ENCODE data around the gene RASSF10.
"Not testable (repeated sequence)": the region's sequence is repeated elsewhere in the genome, so short reads cannot be mapped to it uniquely, and the experiment has no call there.

Gene RASSF10

GRCh38 chr11:13029872-13030271 is 20.8 kb downstream of the RASSF10 start:
- DNase-seq: no peak

- DNase-seq: no peak
Measured at GRCh38 chr11:13030857-13031256, 21.7 kb downstream of the RASSF10 start.

DNA sequence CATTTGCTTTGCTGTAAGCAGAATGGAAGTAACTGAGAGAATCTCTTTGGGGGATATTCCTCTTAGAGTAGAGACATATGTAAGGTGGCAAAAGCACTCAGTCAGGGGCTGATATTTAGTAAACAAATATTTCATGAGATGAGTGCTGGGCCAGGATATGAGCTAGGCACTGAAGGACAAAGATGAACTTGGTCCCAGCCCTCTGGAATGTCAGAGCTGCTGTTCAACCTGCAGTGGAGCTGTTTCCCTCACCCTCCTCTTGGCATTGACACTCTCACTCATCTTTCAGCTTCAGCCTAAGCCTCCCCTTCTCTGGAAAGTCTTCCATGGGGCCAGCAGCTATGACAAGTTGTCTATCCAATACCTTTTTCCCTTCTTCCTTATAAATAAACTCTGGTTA is 22.2 kb downstream of the RASSF10 start:
- DNase-seq: no peak

DNA sequence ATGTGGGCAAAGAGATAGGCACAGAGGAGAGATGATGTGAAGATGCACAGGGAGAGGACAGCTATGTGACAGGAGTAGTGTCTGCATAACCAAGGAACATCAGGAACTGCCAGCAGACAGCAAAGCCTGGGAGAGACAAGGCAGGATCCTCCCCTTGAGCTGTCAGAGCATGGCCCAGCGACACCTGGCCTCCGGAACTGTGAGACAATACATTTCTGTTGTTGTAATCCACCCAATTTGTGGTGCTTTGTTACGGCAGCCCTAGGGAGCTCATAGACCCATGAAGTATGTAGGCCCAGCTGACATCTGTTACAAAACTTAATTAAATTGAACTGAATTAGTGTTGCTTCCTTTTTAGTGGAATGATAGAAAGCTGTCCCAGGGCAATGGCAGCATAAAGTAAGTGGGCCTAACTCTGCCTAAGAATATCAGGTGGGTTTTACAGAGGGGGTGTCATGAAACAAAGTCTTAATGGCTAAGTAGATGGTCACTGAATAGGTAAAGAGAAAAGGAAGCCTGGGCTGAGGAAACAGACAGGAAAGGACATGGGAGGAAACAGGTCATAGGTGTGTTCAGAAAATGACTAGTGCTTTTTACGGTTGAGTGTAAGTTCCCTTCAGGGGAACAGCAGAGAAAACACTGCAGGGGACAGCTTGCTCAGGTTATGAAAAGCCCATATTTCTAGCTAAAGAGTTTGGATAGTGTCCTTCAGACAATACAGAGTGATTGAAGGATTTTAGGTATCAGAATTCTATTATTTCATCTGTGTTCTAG is 24.8 kb downstream of the RASSF10 start:
- no peak for DNase-seq

- no peak for DNase-seq
Measured at GRCh38 chr11:13035711-13036110, 26.6 kb downstream of the RASSF10 start.

- no peak for DNase-seq
Measured at GRCh38 chr11:13036235-13036634, 27.1 kb downstream of the RASSF10 start.

DNA sequence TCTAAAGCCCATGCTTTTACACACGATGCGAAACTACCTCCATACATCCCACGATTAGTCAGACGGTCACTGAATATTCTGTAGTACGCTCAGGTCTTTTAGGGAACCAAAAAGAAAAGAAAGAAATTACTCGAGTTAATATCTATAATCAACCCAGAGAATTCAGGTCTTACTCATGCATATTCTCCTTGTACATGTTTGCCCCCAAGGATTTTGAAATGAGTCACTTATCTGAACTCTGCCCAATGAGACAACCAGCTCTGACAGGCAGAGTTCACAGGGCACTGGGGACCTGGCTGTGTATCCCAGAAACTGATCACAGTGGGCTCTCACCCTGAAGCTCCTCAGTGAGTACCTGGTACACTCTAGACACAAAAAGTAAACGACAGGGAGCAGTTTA is 29.2 kb downstream of the RASSF10 start:
- no peak for DNase-seq

GRCh38 chr11:13039126-13039525 is 30.0 kb downstream of the RASSF10 start:
- no peak for DNase-seq

DNA sequence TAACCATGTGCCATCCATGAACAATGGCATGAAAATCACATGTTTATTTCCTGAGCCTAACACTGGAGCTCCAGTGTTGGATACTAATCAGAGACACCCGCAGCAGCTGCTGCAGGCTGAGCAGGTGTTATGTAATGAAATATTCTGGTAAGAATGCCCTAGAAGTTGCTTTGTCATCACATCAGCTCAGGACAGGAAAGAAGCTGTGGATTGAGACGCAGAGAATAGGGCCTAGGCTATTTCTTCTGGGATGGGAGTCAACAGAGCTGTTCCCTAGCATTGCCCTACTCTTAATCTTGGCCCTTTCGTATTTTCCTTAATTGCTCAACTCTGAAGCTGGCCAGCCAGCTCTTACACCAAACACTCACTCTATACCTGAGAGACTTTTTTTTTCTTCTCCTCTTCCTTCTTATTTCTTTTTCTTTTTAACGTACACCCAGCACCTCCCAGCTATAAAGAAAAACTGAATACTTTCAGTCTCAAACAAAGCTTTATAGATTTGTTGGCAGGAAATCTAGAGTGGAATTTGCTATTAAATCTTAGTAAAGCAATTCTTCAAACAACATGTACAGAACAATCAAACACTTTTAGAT is 31.9 kb downstream of the RASSF10 start:
- no peak for DNase-seq

GRCh38 chr11:13042873-13043342 is 33.8 kb downstream of the RASSF10 start:
- no peak for DNase-seq

DNA sequence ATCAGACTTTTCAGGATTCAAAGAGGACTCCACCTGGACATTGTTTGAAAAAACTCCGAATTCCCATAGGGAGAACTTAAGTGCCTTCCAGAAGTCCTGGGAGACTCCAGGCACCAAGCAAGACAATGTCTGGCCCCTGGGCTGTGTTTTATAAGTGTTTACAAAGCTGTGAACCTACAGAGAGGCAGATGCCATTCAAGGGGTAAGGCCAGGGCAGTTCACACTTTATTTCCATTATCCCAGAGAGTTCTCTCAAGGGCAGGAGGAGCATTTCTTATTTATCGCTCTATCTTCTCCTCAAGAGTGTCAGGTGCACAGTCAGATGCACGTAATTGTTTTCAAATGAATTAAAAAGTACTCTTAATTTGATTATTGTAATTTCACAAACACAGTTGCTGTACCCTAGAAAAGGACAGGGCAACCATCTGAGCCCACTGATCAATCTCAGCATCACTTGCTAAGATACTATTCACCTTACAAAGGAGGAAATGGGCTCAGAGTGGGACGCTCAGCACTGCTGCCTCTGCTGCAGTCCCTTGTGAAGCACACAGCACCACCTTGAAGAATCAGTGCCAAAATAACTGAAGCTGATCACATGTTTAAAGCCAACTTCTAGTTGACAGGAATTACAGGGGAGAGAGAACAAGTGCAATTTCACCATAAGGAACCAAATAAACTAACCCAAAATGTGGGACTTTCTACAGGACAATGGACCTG is 35.0 kb downstream of the RASSF10 start:
- DNase-seq: no peak

GRCh38 chr11:13045089-13045488 is 36.0 kb downstream of the RASSF10 start:
- DNase-seq: not testable (repeated sequence)

DNA sequence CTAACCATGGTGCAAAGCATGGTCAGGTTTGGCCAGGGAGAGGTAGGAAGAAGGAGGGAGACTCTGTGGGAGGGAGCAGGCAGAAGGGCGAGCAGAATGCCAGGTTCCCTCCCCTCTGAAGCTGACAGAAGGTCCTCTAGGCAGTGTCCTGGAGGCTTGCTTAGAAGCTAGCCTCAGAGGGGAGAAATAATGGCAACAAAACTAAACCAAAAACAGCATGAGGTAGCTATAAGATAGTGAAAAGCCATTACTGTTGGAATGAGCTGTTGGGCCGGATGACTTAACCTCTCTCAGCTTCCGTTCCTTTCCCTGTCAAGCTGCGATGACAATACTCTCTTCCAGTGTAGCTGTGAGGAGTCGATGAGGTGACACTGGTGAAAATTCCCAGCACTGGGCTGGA is 36.6 kb downstream of the RASSF10 start:
- DNase-seq: no peak

DNA sequence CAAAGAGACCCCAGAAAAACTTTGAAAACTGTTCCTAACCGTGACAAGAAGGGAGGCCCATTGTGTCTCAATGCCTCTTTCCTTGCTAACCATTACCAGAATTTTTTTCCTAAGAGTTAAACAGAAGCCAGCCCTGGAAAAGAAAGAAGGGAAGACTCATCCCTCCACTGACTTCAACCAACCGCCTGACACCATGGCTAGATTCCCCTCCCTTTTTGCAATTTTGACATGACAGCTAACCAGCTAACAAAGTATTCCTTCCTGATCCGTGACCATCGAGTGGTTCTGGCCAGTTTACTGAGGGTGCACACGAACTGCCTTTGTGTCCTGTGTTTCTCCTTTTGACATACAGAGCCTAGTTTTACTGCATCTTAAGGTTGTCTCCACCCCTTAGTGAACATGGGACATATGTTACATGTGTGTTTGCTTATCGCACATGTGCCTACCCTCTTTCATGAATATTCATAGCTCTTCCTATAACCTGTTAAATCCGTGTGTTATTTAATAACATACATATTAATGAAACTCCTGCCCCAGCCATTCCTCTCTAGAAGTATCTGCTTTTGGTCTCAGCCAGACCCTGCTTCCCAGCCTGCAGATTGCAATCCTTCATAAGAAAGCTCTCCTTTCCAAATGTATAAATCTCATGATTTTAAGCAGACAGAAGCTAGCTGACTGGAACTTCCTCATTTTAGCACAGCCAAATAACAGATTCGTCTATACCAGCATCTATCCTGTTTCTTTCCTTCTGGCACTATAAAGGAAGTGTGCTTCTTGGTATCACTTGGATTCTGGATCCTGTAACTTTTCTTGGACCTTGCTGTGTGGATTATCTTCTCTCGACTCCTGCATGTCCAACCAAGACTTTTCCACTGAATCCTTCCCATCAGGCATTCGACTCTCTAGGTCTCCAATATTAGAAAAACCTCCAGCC is 37.8 kb downstream of the RASSF10 start:
- DNase-seq: no peak

GRCh38 chr11:13047884-13048283 is 38.8 kb downstream of the RASSF10 start:
- no peak for DNase-seq

- no peak for DNase-seq
Measured at GRCh38 chr11:13051257-13051656, 42.1 kb downstream of the RASSF10 start.

- no peak for DNase-seq
Measured at GRCh38 chr11:13052130-13052571, 43.0 kb downstream of the RASSF10 start.

DNA sequence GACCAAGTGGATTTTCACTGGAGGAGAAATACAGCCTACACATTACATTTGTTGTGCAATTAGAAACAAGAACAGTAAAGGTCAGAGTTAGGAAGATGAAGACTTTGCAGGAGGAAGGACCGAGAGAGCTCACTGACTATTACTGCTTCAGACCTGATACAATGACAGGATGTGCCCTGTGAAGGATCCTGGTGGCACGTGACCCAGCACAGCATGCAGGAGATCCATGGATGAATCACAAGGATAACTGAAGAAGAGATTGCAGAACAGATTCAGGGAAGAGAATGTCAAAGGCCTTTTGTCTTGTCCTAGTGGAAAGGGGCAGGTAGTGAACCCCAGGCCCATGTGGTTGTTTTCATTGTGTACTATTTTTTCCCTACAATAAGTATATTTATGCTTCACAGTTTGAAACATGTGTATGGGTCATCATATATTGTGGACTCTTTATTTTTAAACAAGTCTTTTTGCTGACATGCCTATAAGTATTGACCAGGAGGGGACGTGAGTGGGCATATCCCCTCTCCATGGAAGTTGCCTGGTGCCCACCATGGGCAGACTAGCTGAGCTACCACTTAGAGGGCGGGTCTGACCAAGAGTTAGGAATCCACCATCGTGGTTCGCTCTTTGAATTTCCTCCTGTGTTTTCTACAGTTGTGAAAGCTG is 44.3 kb downstream of the RASSF10 start:
- no peak for DNase-seq

DNA sequence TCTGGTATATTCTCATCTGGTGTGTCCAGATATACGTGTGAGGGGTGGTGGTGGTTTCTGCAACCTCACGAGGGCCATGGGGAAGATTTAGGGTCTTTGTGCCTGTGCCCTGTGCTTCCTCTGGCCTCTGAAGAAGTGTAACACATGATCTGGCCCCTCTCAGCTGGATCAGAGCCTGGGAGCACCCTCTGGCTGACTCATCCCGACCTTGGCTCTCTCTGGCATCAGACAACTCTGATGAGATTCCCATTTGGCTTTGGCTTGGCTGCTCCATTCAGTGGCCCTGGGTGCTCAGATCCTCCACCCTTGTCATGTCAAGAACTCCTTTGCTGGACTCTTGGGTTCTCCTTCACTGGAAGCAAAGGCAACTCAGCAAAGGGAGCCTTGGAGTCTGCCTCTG is 45.2 kb downstream of the RASSF10 start:
- no peak for DNase-seq

DNA sequence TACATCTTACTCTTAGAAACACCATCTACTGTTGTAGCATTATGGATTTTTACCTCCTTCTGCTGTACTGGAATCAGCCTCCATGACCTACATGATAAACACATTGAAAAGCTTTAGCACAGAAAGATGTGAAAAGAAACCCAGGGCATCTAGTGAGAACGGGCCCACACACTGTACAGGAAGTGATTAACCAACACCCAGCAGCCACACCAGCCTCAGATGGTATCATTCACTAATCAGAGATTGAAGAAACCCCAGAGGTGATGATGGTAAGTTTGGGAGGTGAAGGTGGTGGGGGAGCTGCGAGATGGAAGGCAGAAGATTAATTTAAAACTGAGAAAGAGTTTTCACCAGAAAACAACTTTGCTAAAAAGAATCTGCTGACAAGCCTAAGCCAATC is 46.1 kb downstream of the RASSF10 start:
- DNase-seq: no peak

- no peak for DNase-seq
Measured at GRCh38 chr11:13061294-13061990, 52.3 kb downstream of the RASSF10 start.
